Esophagus squamous epithelium (tissue), 5 donors: ENCODE results near the gene GIMAP7. TPM values are rescaled to one million over a fixed set of nuclear protein-coding genes. Genes with fewer than 3 reads are reported as not detected.
A peak's percentile ranks its signal among the peaks of the same experiment; 100 is the strongest.

Source experiments
- DNase-seq: peaks from one replicate; lab custom pipeline; 2025; lab: John Stamatoyannopoulos, UW
- H3K27ac ChIP-seq, 4 donors: fragments of 200-600 bp; sonication (generic); one replicate each; pipeline ENCODE4 v1.5.1; 2016 to 2019; ENCODE audit warnings: mild to moderate bottlenecking in 1 of 4
- H3K27me3 ChIP-seq, 4 donors: fragments of 200-600 bp; sonication (generic); 1 replicate in 3 of 4; 2 replicates in 1 of 4; pipeline versions ENCODE4 v1.5.1 to v1.6.0; 2017 to 2021; ENCODE audit warnings: antibody characterized with exemption in 1 of 4
- H3K36me3 ChIP-seq, 3 donors: fragments of 200-600 bp; sonication (generic); one replicate each; pipeline ENCODE4 v1.5.1; 2016 to 2019
- H3K4me1 ChIP-seq, 3 donors: fragments of 200-600 bp; sonication (generic); one replicate each; pipeline ENCODE4 v1.5.1; 2017 to 2019
- H3K4me3 ChIP-seq, 4 donors: fragments of 200-600 bp; sonication (generic); 1 replicate in 3 of 4; 2 replicates in 1 of 4; pipeline ENCODE4 v1.5.1; 2016 to 2019; ENCODE audit warnings: mild to moderate bottlenecking in 2 of 4, moderate library complexity in 1 of 4
- H3K9me3 ChIP-seq, 3 donors: fragments of 200-600 bp; sonication (generic); one replicate each; pipeline ENCODE4 v1.5.1; 2016 to 2019
- CTCF ChIP-seq, 6 experiments: fragments of 450-650 bp in 4 of 6; fragments of 200-600 bp in 2 of 6; sonication (generic) in 2 of 6; IDR thresholded peaks; one replicate each; pipeline ENCODE4 v1.5.1; 2016 to 2019; ENCODE audit warnings: antibody characterized with exemption in 6 of 6, mild to moderate bottlenecking in 4 of 6, moderate library complexity in 4 of 6
- POLR2A ChIP-seq, 4 donors: fragments of 450-650 bp; IDR thresholded peaks; one replicate each; pipeline ENCODE4 v1.6.1; 2017; ENCODE audit warnings: antibody characterized with exemption in 4 of 4, mild to moderate bottlenecking in 4 of 4, moderate library complexity in 3 of 4
- WGBS, 2 donors: methylation state at CpG; one replicate each; pipeline ENCODE4 v1.1.5; 2018; 5-methylcytosine and 5-hydroxymethylcytosine counted together
- intact Hi-C: fragments of 100-400 bp; cut with DNase I; formaldehyde crosslinking; loops from one replicate; pipeline ENCODE4 v1.15.0; 2022
- total RNA-seq, 4 donors: library from RNA; depleted of rRNA; stranded (reverse); fragments of >200 nt; gene quantifications; one replicate each; pipeline ENCODE4 v1.1.0, GENCODE V29; 2016
- donor health status: DM: yes; HTN: yes; CAD: no.

The GIMAP7 gene
- total RNA-seq, 4 donors from 2014 or later, result 0.64 to 18.1 (median 3.3) TPM

- H3K27me3 ChIP-seq, result no peaks in the 10 kb centered on the region
- peaks cover 0 to 4% (median 0%) of the 10 kb centered on the region in 3 donors for H3K4me1 ChIP-seq
- intact Hi-C loops, result no loop called here
- H3K4me3 ChIP-seq, result no peak overlapping the region
- no peak for DNase-seq
- 56 to 77% methylated on average over 5 of the region's 5 CpGs for WGBS, 2 donors
- H3K9me3 ChIP-seq, result no peaks in the 10 kb centered on the region
- no peak overlapping the region for H3K27ac ChIP-seq
- H3K36me3 ChIP-seq, result peaks cover 0 to 8% (median 0%) of the 10 kb centered on the region in 3 donors
- TF ChIP-seq CTCF (IDR thresholded peaks at IDR 0.05) (no peak), POLR2A (IDR thresholded peaks at IDR 0.05) (no peak)
Measured at GRCh38 chr7:150471886-150472285, 42.8 kb upstream of the GIMAP7 start.

GRCh38 chr7:150473902-150474301 is 40.8 kb upstream of the GIMAP7 start:
- TF ChIP-seq CTCF (IDR thresholded peaks at IDR 0.05) (no peak), POLR2A (IDR thresholded peaks at IDR 0.05) (no peak)
- Histone ChIP-seq H3K27me3 (no peaks in the 10 kb centered on the region), H3K4me1 (peaks cover 0 to 10% (median 5%) of the 10 kb centered on the region in 3 donors), H3K9me3 (no peaks in the 10 kb centered on the region), H3K27ac (no peak overlapping the region), H3K4me3 (no peak overlapping the region), H3K36me3 (peaks cover 0 to 17% (median 0%) of the 10 kb centered on the region in 3 donors)
- WGBS, 2 donors, result 85 to 92% methylated on average over 3 to 5 of the region's 7 CpGs
- no peak for DNase-seq
- intact Hi-C loops, result no loop called here

- no peak for DNase-seq
- no peak overlapping the region for H3K27ac ChIP-seq
- intact Hi-C loops, result no loop called here
Measured at GRCh38 chr7:150476285-150476684, 38.4 kb upstream of the GIMAP7 start.

GRCh38 chr7:150476819-150477631 is 37.6 kb upstream of the GIMAP7 start:
- Histone ChIP-seq H3K4me1 (peaks cover 0 to 38% (median 5%) of the 10 kb centered on the region in 3 donors), H3K27me3 (no peaks in the 10 kb centered on the region), H3K27ac (no peak overlapping the region), H3K36me3 (peaks cover 0 to 10% (median 0%) of the 10 kb centered on the region in 3 donors), H3K9me3 (no peaks in the 10 kb centered on the region), H3K4me3 (no peak overlapping the region)
- DNase-seq, result no peak
- intact Hi-C loops, result no loop called here
- WGBS, 2 donors, result 89% methylated on average over 22 to 25 of the region's 25 CpGs
- TF ChIP-seq POLR2A (IDR thresholded peaks at IDR 0.05) (no peak), CTCF (IDR thresholded peaks at IDR 0.05) (no peak)

More at GRCh38 chr7:150476285-150476684, 38.4 kb upstream of the GIMAP7 start:
- peaks cover 0 to 12% (median 0%) of the 10 kb centered on the region in 3 donors for H3K36me3 ChIP-seq
- 78% methylated on average over 3 of the region's 3 CpGs for WGBS, 2 donors
- TF ChIP-seq CTCF (IDR thresholded peaks at IDR 0.05) (no peak), POLR2A (IDR thresholded peaks at IDR 0.05) (no peak)
- no peaks in the 10 kb centered on the region for H3K27me3 ChIP-seq
- no peak overlapping the region for H3K4me3 ChIP-seq
- H3K9me3 ChIP-seq, result no peaks in the 10 kb centered on the region
- H3K4me1 ChIP-seq, result peaks cover 0 to 31% (median 5%) of the 10 kb centered on the region in 3 donors

- Histone ChIP-seq H3K4me1 (peaks cover 0 to 49% (median 5%) of the 10 kb centered on the region in 3 donors), H3K4me3 (no peak overlapping the region), H3K9me3 (no peaks in the 10 kb centered on the region), H3K27me3 (no peaks in the 10 kb centered on the region), H3K27ac (peak overlapping the region in 1 of 4 donors; percentile 42), H3K36me3 (peaks cover 0 to 10% (median 0%) of the 10 kb centered on the region in 3 donors)
- TF ChIP-seq POLR2A (IDR thresholded peaks at IDR 0.05), result no peak
- no peak for TF ChIP-seq CTCF (IDR thresholded peaks at IDR 0.05)
- no peak for DNase-seq
- intact Hi-C loops, result no loop called here
- WGBS, 2 donors, result 40 to 43% methylated on average over 3 of the region's 3 CpGs
Measured at GRCh38 chr7:150479023-150479716, 35.5 kb upstream of the GIMAP7 start.
